HS-27A (cell line): ENCODE measurements around the gene CKMT1B.
"Not testable (repeated sequence)": the region's sequence is repeated elsewhere in the genome, so short reads cannot be mapped to it uniquely, and the experiment has no call there.

Experiments
- DNase-seq: peaks from one replicate; pipeline ENCODE4 v3.0.0-alpha.2; 2012; ENCODE audit warnings: low read depth, missing footprints

The CKMT1B gene

DNA sequence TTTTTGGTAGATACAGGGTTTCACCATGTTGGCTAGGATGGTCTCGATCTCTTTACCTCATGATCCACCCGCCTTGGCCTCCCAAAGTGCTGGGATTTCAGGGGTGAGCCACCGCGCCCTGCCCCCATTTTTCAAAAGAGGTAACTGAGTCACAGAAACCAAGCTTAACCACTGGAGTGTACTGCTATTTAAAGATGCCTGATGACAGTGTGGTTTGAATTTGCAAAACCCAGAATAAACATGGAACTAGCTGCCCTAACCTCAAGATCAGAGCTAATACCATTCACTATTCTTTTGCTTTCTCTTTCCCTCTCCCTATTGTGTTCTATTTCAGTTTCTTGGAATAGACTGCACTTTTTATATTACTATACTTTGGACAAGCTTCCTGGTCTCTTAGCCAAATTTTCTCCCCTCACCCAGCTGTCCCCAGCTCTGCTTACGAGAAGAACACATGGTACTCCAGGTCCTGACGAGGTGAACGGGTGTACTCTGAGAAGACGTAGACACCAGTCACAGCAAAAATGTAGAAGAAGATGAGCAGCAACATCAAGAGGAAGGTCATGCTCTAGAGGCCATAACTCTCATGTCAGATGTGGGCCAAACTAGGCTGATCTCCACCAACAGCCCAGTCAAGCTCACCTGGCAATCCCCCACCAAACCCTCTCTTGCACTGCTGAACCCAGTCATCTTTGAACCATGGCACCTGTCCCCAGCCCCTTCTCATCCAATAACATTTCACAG, 44.8 kb downstream of the CKMT1B start:
- not testable (repeated sequence) for DNase-seq
